Measurements from ENCODE around the gene IPPK.
"Not testable (repeated sequence)": the region's sequence is repeated elsewhere in the genome, so short reads cannot be mapped to it uniquely, and the experiment has no call there.

IPPK gene

GRCh38 chr9:92613268-92614122 lies 56.4 kb downstream of the IPPK start:
- no peak for DNase-seq (ENCODE audit: low read depth)

GRCh38 chr9:92612816-92613215 lies 57.1 kb downstream of the IPPK start:
- no peak for DNase-seq (ENCODE audit: low read depth)

GRCh38 chr9:92612292-92612691 lies 57.6 kb downstream of the IPPK start:
- no peak for DNase-seq (ENCODE audit: low read depth)

- DNase-seq (ENCODE audit: low read depth) = no peak
Observed at GRCh38 chr9:92611621-92612285, 58.2 kb downstream of the IPPK start.

GRCh38 chr9:92610470-92611420 lies 59.2 kb downstream of the IPPK start:
- no peak for DNase-seq (ENCODE audit: low read depth)

GRCh38 chr9:92608909-92609445 lies 61.0 kb downstream of the IPPK start:
- DNase-seq (ENCODE audit: low read depth) = no peak

- DNase-seq (ENCODE audit: low read depth) = no peak
Observed at GRCh38 chr9:92608241-92608908, 61.6 kb downstream of the IPPK start.

- no peak for DNase-seq (ENCODE audit: low read depth)
Observed at GRCh38 chr9:92607773-92608172, 62.2 kb downstream of the IPPK start.

- DNase-seq (ENCODE audit: low read depth) = no peak
Observed at GRCh38 chr9:92607088-92607487, 62.8 kb downstream of the IPPK start.

- no peak for DNase-seq (ENCODE audit: low read depth)
Observed at GRCh38 chr9:92605224-92605623, 64.7 kb downstream of the IPPK start.

GRCh38 chr9:92603990-92604389 lies 65.9 kb downstream of the IPPK start:
- DNase-seq (ENCODE audit: low read depth) = no peak

- DNase-seq (ENCODE audit: low read depth) = no peak
Observed at GRCh38 chr9:92603100-92603499, 66.8 kb downstream of the IPPK start.

GRCh38 chr9:92602413-92602812 lies 67.5 kb downstream of the IPPK start:
- no peak for DNase-seq (ENCODE audit: low read depth)

- no peak for DNase-seq (ENCODE audit: low read depth)
Observed at GRCh38 chr9:92601451-92601850, 68.5 kb downstream of the IPPK start.

GRCh38 chr9:92600462-92601261 lies 69.3 kb downstream of the IPPK start:
- no peak for DNase-seq (ENCODE audit: low read depth)

- no peak for DNase-seq (ENCODE audit: low read depth)
Observed at GRCh38 chr9:92599938-92600461, 69.9 kb downstream of the IPPK start.

- DNase-seq (ENCODE audit: low read depth) = no peak
Observed at GRCh38 chr9:92598382-92598781, 71.5 kb downstream of the IPPK start.

- no peak for DNase-seq (ENCODE audit: low read depth)
Observed at GRCh38 chr9:92595930-92596329, 74.0 kb downstream of the IPPK start.

- not testable (repeated sequence) for DNase-seq (ENCODE audit: low read depth)
Observed at GRCh38 chr9:92595075-92595474, 74.9 kb downstream of the IPPK start.

All from stimulated activated CD8-positive, alpha-beta memory T cell treated with anti-CD3 and anti-CD28 coated beads, Interleukin-15, amount 100 ng/mL, for 24 hours (primary cell).